ENCODE measurements around the gene FANCI.

- TF ChIP-seq POLR2A (IDR thresholded peaks at IDR 0.05; ENCODE audit: low read depth, low read length): no peak
- no peak for TF ChIP-seq POLR2AphosphoS5 (IDR thresholded peaks at IDR 0.05; ENCODE audit: low read depth, low read length)
Observed at GRCh38 chr15:89282631-89283030, 38.9 kb downstream of the FANCI start.
